ENCODE results near the gene MEX3D.
A peak's percentile ranks its signal among the peaks of the same experiment; 100 is the strongest.
"Not testable (repeated sequence)": the region's sequence is repeated elsewhere in the genome, so short reads cannot be mapped to it uniquely, and the experiment has no call there.

Gene MEX3D

GRCh38 chr19:1551068-1552040, 16.8 kb downstream of the MEX3D start:
- peaks cover 8% of the 10 kb centered on the region for H3K36me3 ChIP-seq (ENCODE audit: insufficient read depth, low read length)
- H3K27me3 ChIP-seq (ENCODE audit: insufficient read depth, low read length): no peaks in the 10 kb centered on the region
- H3K9ac ChIP-seq (ENCODE audit: low read depth, low read length): no peak overlapping the region
- 87% methylated on average over 16 of the region's 17 CpGs for WGBS
- H3K9me3 ChIP-seq (ENCODE audit: insufficient read depth, low read depth, low read length): no peaks in the 10 kb centered on the region
- no peaks in the 10 kb centered on the region for H3K4me1 ChIP-seq (ENCODE audit: insufficient read depth, low read length)
- H3K27ac ChIP-seq (ENCODE audit: low read depth, low read length): no peak overlapping the region
- no peak overlapping the region for H3K4me3 ChIP-seq (ENCODE audit: low read length)

- Histone ChIP-seq H3K27me3 (ENCODE audit: insufficient read depth, low read length) (no peaks in the 10 kb centered on the region), H3K4me3 (ENCODE audit: low read length) (no peak overlapping the region), H3K27ac (ENCODE audit: low read depth, low read length) (no peak overlapping the region), H3K9me3 (ENCODE audit: insufficient read depth, low read depth, low read length) (no peaks in the 10 kb centered on the region), H3K4me1 (ENCODE audit: insufficient read depth, low read length) (no peaks in the 10 kb centered on the region), H3K36me3 (ENCODE audit: insufficient read depth, low read length) (peaks cover 5% of the 10 kb centered on the region; the same call in 1 of the 2 replicates), H3K9ac (ENCODE audit: low read depth, low read length) (no peak overlapping the region)
- 80% methylated on average over 4 of the region's 4 CpGs for WGBS
Observed at GRCh38 chr19:1549332-1549945, 18.7 kb downstream of the MEX3D start.

GRCh38 chr19:1540365-1540925, 27.7 kb downstream of the MEX3D start:
- H3K9ac ChIP-seq (ENCODE audit: low read depth, low read length): no peak overlapping the region
- H3K27me3 ChIP-seq (ENCODE audit: insufficient read depth, low read length): no peaks in the 10 kb centered on the region
- H3K9me3 ChIP-seq (ENCODE audit: insufficient read depth, low read depth, low read length): no peaks in the 10 kb centered on the region

GRCh38 chr19:1539749-1540148, 28.4 kb downstream of the MEX3D start:
- H3K4me3 ChIP-seq (ENCODE audit: low read length); H3K27me3 ChIP-seq (ENCODE audit: insufficient read depth, low read length); H3K9ac ChIP-seq (ENCODE audit: low read depth, low read length); H3K9me3 ChIP-seq (ENCODE audit: insufficient read depth, low read depth, low read length); H3K4me1 ChIP-seq (ENCODE audit: insufficient read depth, low read length); H3K36me3 ChIP-seq (ENCODE audit: insufficient read depth, low read length); H3K27ac ChIP-seq (ENCODE audit: low read depth, low read length): not testable (repeated sequence)
- WGBS: 94% methylated on average over 11 of the region's 11 CpGs

More at GRCh38 chr19:1540365-1540925, 27.7 kb downstream of the MEX3D start:
- H3K4me1 ChIP-seq (ENCODE audit: insufficient read depth, low read length): no peaks in the 10 kb centered on the region
- 57% methylated on average over 17 of the region's 17 CpGs for WGBS
- no peak overlapping the region for H3K27ac ChIP-seq (ENCODE audit: low read depth, low read length)
- no peaks in the 10 kb centered on the region for H3K36me3 ChIP-seq (ENCODE audit: insufficient read depth, low read length)
- H3K4me3 ChIP-seq (ENCODE audit: low read length): peak overlapping the region; percentile 40

- no peaks in the 10 kb centered on the region for H3K4me1 ChIP-seq (ENCODE audit: insufficient read depth, low read length)
Observed at GRCh38 chr19:1538978-1539377, 29.1 kb downstream of the MEX3D start.

GRCh38 chr19:1535699-1536098, 32.4 kb downstream of the MEX3D start:
- not testable (repeated sequence) for H3K9ac ChIP-seq (ENCODE audit: low read depth, low read length); H3K4me3 ChIP-seq (ENCODE audit: low read length); H3K9me3 ChIP-seq (ENCODE audit: insufficient read depth, low read depth, low read length); H3K27ac ChIP-seq (ENCODE audit: low read depth, low read length); H3K4me1 ChIP-seq (ENCODE audit: insufficient read depth, low read length); H3K36me3 ChIP-seq (ENCODE audit: insufficient read depth, low read length); H3K27me3 ChIP-seq (ENCODE audit: insufficient read depth, low read length)
- 89% methylated on average over 7 of the region's 7 CpGs for WGBS

More at GRCh38 chr19:1538978-1539377, 29.1 kb downstream of the MEX3D start:
- no peaks in the 10 kb centered on the region for H3K9me3 ChIP-seq (ENCODE audit: insufficient read depth, low read depth, low read length)
- no peak overlapping the region for H3K9ac ChIP-seq (ENCODE audit: low read depth, low read length)
- no peaks in the 10 kb centered on the region for H3K27me3 ChIP-seq (ENCODE audit: insufficient read depth, low read length)
- 69% methylated on average over 15 of the region's 15 CpGs for WGBS
- H3K36me3 ChIP-seq (ENCODE audit: insufficient read depth, low read length): no peaks in the 10 kb centered on the region
- no peak overlapping the region for H3K27ac ChIP-seq (ENCODE audit: low read depth, low read length)
- no peak overlapping the region for H3K4me3 ChIP-seq (ENCODE audit: low read length)

DNA sequence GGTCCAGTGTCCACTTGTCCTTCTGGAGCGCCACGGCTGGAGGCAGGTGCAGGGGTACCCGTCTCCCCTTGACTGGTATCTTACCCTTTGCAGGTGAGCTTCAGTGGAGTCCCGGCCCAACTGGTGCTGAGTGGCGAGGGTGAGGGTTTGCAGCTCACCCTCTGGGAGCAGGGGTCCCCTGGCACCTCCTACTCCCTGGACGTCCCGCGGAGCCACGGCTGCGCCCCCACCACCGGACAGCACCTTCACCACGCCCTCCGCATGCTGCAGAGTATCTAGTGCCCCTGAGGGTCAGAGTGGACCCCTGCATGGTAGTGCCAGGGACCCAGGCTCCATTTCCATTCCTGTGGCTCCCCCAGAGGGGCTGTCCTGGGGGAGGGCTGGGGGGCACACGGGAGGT, 33.2 kb downstream of the MEX3D start:
- H3K27ac ChIP-seq (ENCODE audit: low read depth, low read length): no peak overlapping the region
- no peaks in the 10 kb centered on the region for H3K36me3 ChIP-seq (ENCODE audit: insufficient read depth, low read length)
- no peaks in the 10 kb centered on the region for H3K27me3 ChIP-seq (ENCODE audit: insufficient read depth, low read length)
- no peaks in the 10 kb centered on the region for H3K9me3 ChIP-seq (ENCODE audit: insufficient read depth, low read depth, low read length)
- 86% methylated on average over 14 of the region's 14 CpGs for WGBS
- H3K4me1 ChIP-seq (ENCODE audit: insufficient read depth, low read length): no peaks in the 10 kb centered on the region
- H3K4me3 ChIP-seq (ENCODE audit: low read length): no peak overlapping the region
- no peak overlapping the region for H3K9ac ChIP-seq (ENCODE audit: low read depth, low read length)

GRCh38 chr19:1533510-1534150, 34.5 kb downstream of the MEX3D start:
- H3K27ac ChIP-seq (ENCODE audit: low read depth, low read length): no peak overlapping the region
- WGBS: 90% methylated on average over 23 of the region's 23 CpGs
- H3K36me3 ChIP-seq (ENCODE audit: insufficient read depth, low read length): no peaks in the 10 kb centered on the region
- H3K4me1 ChIP-seq (ENCODE audit: insufficient read depth, low read length): no peaks in the 10 kb centered on the region
- no peaks in the 10 kb centered on the region for H3K9me3 ChIP-seq (ENCODE audit: insufficient read depth, low read depth, low read length)
- H3K27me3 ChIP-seq (ENCODE audit: insufficient read depth, low read length): no peaks in the 10 kb centered on the region
- H3K9ac ChIP-seq (ENCODE audit: low read depth, low read length): no peak overlapping the region
- H3K4me3 ChIP-seq (ENCODE audit: low read length): no peak overlapping the region

GRCh38 chr19:1532003-1532402, 36.1 kb downstream of the MEX3D start:
- Histone ChIP-seq H3K27me3 (ENCODE audit: insufficient read depth, low read length) (no peaks in the 10 kb centered on the region), H3K4me1 (ENCODE audit: insufficient read depth, low read length) (no peaks in the 10 kb centered on the region), H3K36me3 (ENCODE audit: insufficient read depth, low read length) (no peaks in the 10 kb centered on the region), H3K27ac (ENCODE audit: low read depth, low read length) (no peak overlapping the region), H3K9ac (ENCODE audit: low read depth, low read length) (no peak overlapping the region), H3K9me3 (ENCODE audit: insufficient read depth, low read depth, low read length) (no peaks in the 10 kb centered on the region), H3K4me3 (ENCODE audit: low read length) (no peak overlapping the region)
- WGBS: 88% methylated on average over 9 of the region's 9 CpGs

DNA sequence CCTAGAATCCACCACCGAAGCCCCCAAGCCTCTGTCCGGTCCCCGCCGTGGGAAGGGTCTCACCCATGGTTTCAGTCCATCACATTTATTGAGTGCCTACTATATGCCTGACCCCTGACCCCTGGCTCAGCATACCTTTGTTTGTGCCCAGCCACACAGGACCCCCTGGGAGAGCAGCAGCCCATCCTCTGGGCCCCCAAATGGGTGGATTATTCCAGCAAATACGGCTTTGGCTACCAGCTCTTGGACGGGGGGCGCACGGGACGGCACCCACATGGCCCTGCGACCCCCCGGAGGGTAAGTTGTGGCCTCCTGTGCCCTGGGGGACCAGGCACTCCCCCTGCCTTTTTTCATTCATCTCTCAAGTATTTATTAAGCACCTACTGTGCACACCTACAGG, 36.5 kb downstream of the MEX3D start:
- no peak overlapping the region for H3K27ac ChIP-seq (ENCODE audit: low read depth, low read length)
- no peaks in the 10 kb centered on the region for H3K27me3 ChIP-seq (ENCODE audit: insufficient read depth, low read length)
- no peak overlapping the region for H3K9ac ChIP-seq (ENCODE audit: low read depth, low read length)
- no peak overlapping the region for H3K4me3 ChIP-seq (ENCODE audit: low read length)
- 88% methylated on average over 11 of the region's 11 CpGs for WGBS
- H3K9me3 ChIP-seq (ENCODE audit: insufficient read depth, low read depth, low read length): no peaks in the 10 kb centered on the region
- no peaks in the 10 kb centered on the region for H3K36me3 ChIP-seq (ENCODE audit: insufficient read depth, low read length)
- H3K4me1 ChIP-seq (ENCODE audit: insufficient read depth, low read length): no peaks in the 10 kb centered on the region

- H3K4me3 ChIP-seq (ENCODE audit: low read length); H3K27me3 ChIP-seq (ENCODE audit: insufficient read depth, low read length); H3K27ac ChIP-seq (ENCODE audit: low read depth, low read length); H3K9ac ChIP-seq (ENCODE audit: low read depth, low read length); H3K9me3 ChIP-seq (ENCODE audit: insufficient read depth, low read depth, low read length); H3K4me1 ChIP-seq (ENCODE audit: insufficient read depth, low read length); H3K36me3 ChIP-seq (ENCODE audit: insufficient read depth, low read length): not testable (repeated sequence)
- WGBS: 89% methylated on average over 11 of the region's 11 CpGs
Observed at GRCh38 chr19:1530856-1531255, 37.3 kb downstream of the MEX3D start.
